Heart left ventricle (tissue), 16 donors: ENCODE results near the gene NSD1. TPM values are rescaled to one million over a fixed set of nuclear protein-coding genes. Genes with fewer than 3 reads are reported as not detected.

Source experiments
- ATAC-seq, 4 donors: fragments of 200-7000 bp; cut with Tn5 transposase; one replicate each; pipeline ENCODE4 v1.9.1; 2020 to 2022; ENCODE audit warnings: moderate library complexity in 4 of 4, mild to moderate bottlenecking in 3 of 4, moderate number of reproducible peaks in 1 of 4
- DNase-seq, 5 donors: peaks; one replicate each; pipeline ENCODE4 v3.0.0-alpha.2; 2020
- H3K27ac ChIP-seq, 12 donors: fragments of 200-600 bp; sonication (generic) in 4 of 12; one replicate each; pipeline versions ENCODE4 v1.5.0 to v1.8.0; 2016 to 2022; ENCODE audit warnings: mild to moderate bottlenecking in 2 of 12
- H3K27me3 ChIP-seq, 9 donors: fragments of 200-600 bp; sonication (generic) in 2 of 9; one replicate each; pipeline versions ENCODE4 v1.5.1 to v1.8.0; 2016 to 2022; ENCODE audit warnings: mild to moderate bottlenecking in 3 of 9
- H3K36me3 ChIP-seq, 9 donors: fragments of 200-600 bp; sonication (generic) in 2 of 9; one replicate each; pipeline versions ENCODE4 v1.5.0 to v1.8.0; 2018 to 2022; ENCODE audit warnings: mild to moderate bottlenecking in 2 of 9
- H3K4me1 ChIP-seq, 12 donors: fragments of 200-600 bp; sonication (generic) in 4 of 12; one replicate each; pipeline versions ENCODE4 v1.5.0 to v1.8.0; 2016 to 2022; ENCODE audit warnings: mild to moderate bottlenecking in 3 of 12
- H3K4me3 ChIP-seq, 12 donors: fragments of 200-600 bp; sonication (generic) in 4 of 12; one replicate each; pipeline versions ENCODE4 v1.5.0 to v1.8.0; 2017 to 2022; ENCODE audit warnings: mild to moderate bottlenecking in 9 of 12, moderate library complexity in 4 of 12
- H3K9me3 ChIP-seq, 12 donors: fragments of 200-600 bp; sonication (generic) in 4 of 12; one replicate each; pipeline versions ENCODE4 v1.5.0 to v1.8.0; 2016 to 2022; ENCODE audit warnings: mild to moderate bottlenecking in 1 of 12
- CTCF ChIP-seq, 12 donors: fragments of 200-600 bp; sonication (generic) in 4 of 12; IDR thresholded peaks; one replicate each; pipeline versions ENCODE4 v1.5.0 to v1.8.0; 2018 to 2022; ENCODE audit warnings: antibody characterized with exemption in 12 of 12, mild to moderate bottlenecking in 5 of 12
- POLR2A ChIP-seq, 2 donors: fragments of 450-650 bp; IDR thresholded peaks; one replicate each; pipeline ENCODE4 v1.6.1; 2017; ENCODE audit warnings: antibody characterized with exemption in 2 of 2, mild to moderate bottlenecking in 2 of 2, moderate library complexity in 2 of 2
- WGBS, 4 donors: extraction: QIAGEN DNeasy Blood & Tissue Kit in 2 of 4; methylation state at CpG; one replicate each; pipeline versions ENCODE4 v1.1.5 to v1.1.7; 2013 to 2018; 5-methylcytosine and 5-hydroxymethylcytosine counted together
- intact Hi-C, 10 donors: fragments of 100-400 bp; cut with DNase I; formaldehyde crosslinking; loops; one replicate each; pipeline versions ENCODE4 v1.11.1 to v1.14.2; 2022
- polyA plus RNA-seq, 2 donors: library from polyadenylated mRNA; stranded (reverse); fragments of 200-250 nt; gene quantifications; one replicate each; pipeline ENCODE4 v1.2.3, GENCODE V29; 2013
- total RNA-seq, 9 donors: library from RNA; depleted of rRNA in 2 of 9; stranded (reverse); fragments of >200 nt in 2 of 9; fragmentation: NEBNext Ultra II Directional in 3 of 9; extraction: Animal tissue kit (Norgen Biotek cat#: 25700) in 3 of 9; gene quantifications; one replicate each; pipeline versions ENCODE4 v1.1.0 to v1.2.4, GENCODE V29; 2016 to 2023
- donor health status: ischemic (EF 13 %, LVEDD 7.1; RV severe dilation, severe dysfunction).
- donor health status: healthy with polysubstance abuse.
- donor health status: DM: no; HTN: yes; CAD: no.
- donor health status: DM: no; HTN: no; CAD: no.
- donor health status: ischemic (EF 25% LVEDD 6.9; RV normal size, moderate dysfunction).
- donor health status: ischemic (EF 25% LVEDD 5.7; RV mildly dilated, moderate dysfunction).
- donor health status: healthy.
- donor health status: DM: yes; HTN: yes; CAD: no.
- donor health status: ischemic (EF 35%, LVEDD 5.7; RV mildly dilated, moderate dysfunction).
- donor health status: nonischemic (EF 11% LVEDD 7.7; RV severe dilation, severe dysfunction).
- donor health status: DM: yes; HTN: yes; CAD: no.
- donor health status: PGD.
- donor health status: ischemic (EF 29% LVEDD 5.4; RV normal size, mild dysfunction).
- donor health status: nonischemic (EF 23%, LVEDD 6.1; RV moderate dilation, normal function).

NSD1 gene
- total and polyA plus RNA-seq, 11 donors, result 10.9 to 64.6 (median 43.9) TPM

DNA sequence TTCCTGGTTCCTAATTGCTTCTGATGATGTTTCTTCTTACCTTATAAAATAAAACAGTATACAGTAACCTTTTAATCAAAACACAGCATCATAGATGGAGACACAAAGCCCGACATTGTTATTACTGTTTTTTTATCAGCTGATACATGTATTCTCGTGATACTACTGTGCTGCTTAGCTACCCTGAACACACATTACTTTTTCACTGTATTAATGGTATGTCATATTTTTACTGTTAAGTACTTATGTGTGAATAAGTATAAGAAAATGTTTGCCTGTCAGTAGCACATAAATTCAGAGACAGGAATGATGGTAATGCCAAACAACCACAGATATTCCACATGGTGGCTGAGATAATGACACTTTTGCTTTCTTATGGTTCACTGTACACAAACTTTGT lies 101.3 kb downstream of the NSD1 start:
- H3K4me3 ChIP-seq, result no peak overlapping the region
- WGBS, 4 donors, result 75 to 85% (median 76%) methylated on average over 2 of the region's 2 CpGs
- no peak for DNase-seq
- H3K9me3 ChIP-seq, result no peaks in the 10 kb centered on the region
- H3K4me1 ChIP-seq, result peaks cover 0 to 34% (median 22%) of the 10 kb centered on the region in 12 donors
- no peak overlapping the region for H3K27ac ChIP-seq
- intact Hi-C loops, result loop anchor here in 4 of 10 donors (10.0 kb wide), 1 partner anchor 120 kb away; no protein-coding TSS in a partner anchor
- no peaks in the 10 kb centered on the region for H3K27me3 ChIP-seq
- TF ChIP-seq CTCF (IDR thresholded peaks at IDR 0.05) (no peak), POLR2A (IDR thresholded peaks at IDR 0.05) (no peak)
- H3K36me3 ChIP-seq, result peaks cover 0 to 68% (median 51%) of the 10 kb centered on the region in 9 donors
- no peak for ATAC-seq

DNA sequence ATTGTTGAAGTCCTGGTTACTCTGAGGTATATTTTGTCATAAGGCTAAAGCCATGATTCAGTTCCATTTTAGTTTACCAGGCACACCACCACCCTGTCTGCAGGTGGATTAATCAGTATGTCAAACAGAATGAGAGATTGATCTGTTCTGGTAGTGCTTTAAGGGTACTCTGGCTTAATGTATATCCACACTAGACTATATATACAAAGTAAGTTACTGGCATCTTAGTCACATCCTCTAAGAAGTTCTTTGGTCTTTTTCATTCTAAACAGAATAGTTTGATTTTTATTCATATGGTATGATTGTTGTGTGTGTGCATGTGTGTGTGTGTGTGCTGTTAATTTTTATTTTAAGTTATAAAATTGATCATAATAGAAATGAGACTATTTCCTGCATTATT lies 108.2 kb downstream of the NSD1 start:
- no peak overlapping the region for H3K27ac ChIP-seq
- no peaks in the 10 kb centered on the region for H3K9me3 ChIP-seq
- DNase-seq, result no peak
- ATAC-seq, result no peak
- intact Hi-C loops, result no loop called here
- H3K36me3 ChIP-seq, result peaks cover 0 to 100% (median 85%) of the 10 kb centered on the region in 9 donors
- no peaks in the 10 kb centered on the region for H3K27me3 ChIP-seq
- TF ChIP-seq CTCF (IDR thresholded peaks at IDR 0.05) (no peak), POLR2A (IDR thresholded peaks at IDR 0.05) (no peak)
- no peak overlapping the region for H3K4me3 ChIP-seq
- peaks cover 0 to 4% (median 0%) of the 10 kb centered on the region in 12 donors for H3K4me1 ChIP-seq

GRCh38 chr5:177242304-177242703 lies 108.7 kb downstream of the NSD1 start:
- WGBS, 4 donors, result 90 to 97% (median 94%) methylated on average over 5 of the region's 5 CpGs
- H3K36me3 ChIP-seq, result peaks cover 0 to 100% (median 85%) of the 10 kb centered on the region in 9 donors
- no peaks in the 10 kb centered on the region for H3K9me3 ChIP-seq
- ATAC-seq (no peak), DNase-seq (no peak)
- no peaks in the 10 kb centered on the region for H3K27me3 ChIP-seq
- no peak overlapping the region for H3K27ac ChIP-seq
- peaks cover 0 to 4% (median 0%) of the 10 kb centered on the region in 12 donors for H3K4me1 ChIP-seq
- H3K4me3 ChIP-seq, result no peak overlapping the region
- no peak for TF ChIP-seq CTCF (IDR thresholded peaks at IDR 0.05)
- TF ChIP-seq POLR2A (IDR thresholded peaks at IDR 0.05), result no peak
- intact Hi-C loops, result no loop called here

- Histone ChIP-seq H3K4me3 (no peak overlapping the region), H3K4me1 (peaks cover 0 to 10% (median 1%) of the 10 kb centered on the region in 12 donors), H3K9me3 (no peaks in the 10 kb centered on the region), H3K27me3 (no peaks in the 10 kb centered on the region), H3K27ac (peak overlapping the region in 2 of 12 donors; percentile 1 to 43), H3K36me3 (peaks cover 0 to 100% (median 79%) of the 10 kb centered on the region in 9 donors)
- intact Hi-C loops, result loop anchor here in 4 of 10 donors (10.0 kb wide), 2 partner anchors 45 to 135 kb away; no protein-coding TSS in a partner anchor
- 71 to 76% (median 75%) methylated on average over 8 of the region's 8 CpGs for WGBS, 4 donors
- no peak for DNase-seq
- no peak for TF ChIP-seq POLR2A (IDR thresholded peaks at IDR 0.05)
- TF ChIP-seq CTCF (IDR thresholded peaks at IDR 0.05), result no peak
- peak in 2 of 4 donors; percentile 66 to 74 for ATAC-seq
These were observed 116.4 kb downstream of the NSD1 start for GRCh38 chr5:177249761-177250537.
